GM19438 (cell line): ENCODE results near the gene PTPN22.
A peak's percentile ranks its signal among the peaks of the same experiment; 100 is the strongest.

Source experiments
- ATAC-seq: cut with Tn5 transposase; IDR thresholded peaks from one replicate; pipeline ENCODE4 v1.9.1; 2021; ENCODE audit warnings: low read depth; ENCODE audit not compliant: unreplicated experiment

The PTPN22 gene

GRCh38 chr1:113804421-113805255, 66.9 kb downstream of the PTPN22 start:
- ATAC-seq, result no peak

GRCh38 chr1:113802367-113803007, 69.0 kb downstream of the PTPN22 start:
- no peak for ATAC-seq

- ATAC-seq, result no peak
Observed at GRCh38 chr1:113800487-113800886, 71.0 kb downstream of the PTPN22 start.

GRCh38 chr1:113797472-113797871, 74.0 kb downstream of the PTPN22 start:
- ATAC-seq, result no peak

- ATAC-seq, result no peak
Observed at GRCh38 chr1:113793878-113794834, 77.4 kb downstream of the PTPN22 start.

GRCh38 chr1:113792986-113793385, 78.5 kb downstream of the PTPN22 start:
- no peak for ATAC-seq

- peak; percentile 76 for ATAC-seq
Observed at GRCh38 chr1:113792471-113792870, 79.0 kb downstream of the PTPN22 start.

GRCh38 chr1:113788802-113789201, 82.7 kb downstream of the PTPN22 start:
- ATAC-seq, result no peak

- ATAC-seq, result no peak
Observed at GRCh38 chr1:113787663-113788062, 83.8 kb downstream of the PTPN22 start.

- ATAC-seq, result no peak
Observed at GRCh38 chr1:113786069-113786468, 85.4 kb downstream of the PTPN22 start.

- peak; percentile 52 for ATAC-seq
Observed at GRCh38 chr1:113784104-113784779, 87.3 kb downstream of the PTPN22 start.

GRCh38 chr1:113783254-113784103, 88.0 kb downstream of the PTPN22 start:
- peak; percentile 70 for ATAC-seq

- ATAC-seq, result no peak
Observed at GRCh38 chr1:113782406-113782805, 89.1 kb downstream of the PTPN22 start.

- peak; percentile 73 for ATAC-seq
Observed at GRCh38 chr1:113780374-113781146, 91.0 kb downstream of the PTPN22 start.

GRCh38 chr1:113779542-113779941, 92.0 kb downstream of the PTPN22 start:
- no peak for ATAC-seq

GRCh38 chr1:113777561-113777960, 94.0 kb downstream of the PTPN22 start:
- no peak for ATAC-seq

- ATAC-seq, result no peak
Observed at GRCh38 chr1:113770031-113770430, 101.5 kb downstream of the PTPN22 start.

- no peak for ATAC-seq
Observed at GRCh38 chr1:113769601-113769970, 101.9 kb downstream of the PTPN22 start.
